A673 (cell line): ENCODE data around the gene GFY. TPM values are rescaled to one million over a fixed set of nuclear protein-coding genes. Genes with fewer than 3 reads are reported as not detected.

Experiments
- BruUV-seq: library from RNA; stranded (reverse); fragments of 400-500 nt; replicated peaks from 2 replicates; lab custom pipeline; 2021; lab: Mats Ljungman, UMichigan
- CTCF ChIA-PET: fragments of 300-600 bp; sonication (Branson Sonifier 250); formaldehyde crosslinking; loops from one replicate; lab custom pipeline; 2022; ENCODE audit warnings: antibody characterized with exemption; lab: Charles Lee
- POLR2A ChIA-PET: fragments of 300-600 bp; sonication (Branson Sonifier 250); formaldehyde crosslinking; loops from one replicate; lab custom pipeline; 2022; ENCODE audit warnings: antibody characterized with exemption; ENCODE audit not compliant: low non-redundant PET; lab: Charles Lee
- DNase-seq: peaks from one replicate; pipeline ENCODE4 v3.0.0-alpha.2; 2015; ENCODE audit warnings: low spot score
- H3K27ac ChIP-seq: fragments of 200-600 bp; sonication (generic); 2 replicates; pipeline ENCODE4 v1.5.1; 2016; ENCODE audit warnings: mixed run types, low read depth, mild to moderate bottlenecking, mixed read lengths, antibody characterized with exemption, low read length; ENCODE audit not compliant: poor library complexity, severe bottlenecking
- H3K27me3 ChIP-seq: fragments of 200-600 bp; sonication (generic); replicated peaks from 2 replicates; pipeline ENCODE4 v1.6.1; 2017; ENCODE audit warnings: mixed run types, low read depth, mild to moderate bottlenecking, mixed read lengths, antibody characterized with exemption, low read length; ENCODE audit not compliant: insufficient read depth, poor library complexity
- H3K36me3 ChIP-seq: fragments of 200-600 bp; sonication (generic); 2 replicates; pipeline ENCODE4 v1.6.1; 2016; ENCODE audit warnings: mixed run types, mild to moderate bottlenecking, mixed read lengths, antibody characterized with exemption, low read length; ENCODE audit not compliant: insufficient read depth, poor library complexity, severe bottlenecking
- H3K4me1 ChIP-seq: fragments of 200-600 bp; sonication (generic); 2 replicates; pipeline ENCODE4 v1.6.1; 2017; ENCODE audit warnings: mixed run types, mild to moderate bottlenecking, mixed read lengths, antibody characterized with exemption, low read length; ENCODE audit not compliant: insufficient read depth, poor library complexity, severe bottlenecking
- H3K4me3 ChIP-seq: fragments of 200-600 bp; sonication (generic); 2 replicates; pipeline ENCODE4 v1.5.1; 2016; ENCODE audit warnings: low read depth, mixed run types, mild to moderate bottlenecking, mixed read lengths, low read length; ENCODE audit not compliant: poor library complexity, severe bottlenecking
- H3K9me3 ChIP-seq: fragments of 200-600 bp; sonication (generic); 2 replicates; pipeline ENCODE4 v1.6.1; 2016; ENCODE audit warnings: mixed run types, low read depth, mild to moderate bottlenecking, mixed read lengths, antibody characterized with exemption, low read length; ENCODE audit not compliant: poor library complexity, severe bottlenecking
- CTCF ChIP-seq: fragments of 300-800, 200-600 bp; sonication (generic); conservative IDR thresholded peaks from 2 replicates; pipeline ENCODE4 v1.5.1; 2017; ENCODE audit warnings: low read depth, mild to moderate bottlenecking, antibody characterized with exemption, low read length, moderate library complexity, mixed read lengths
- EZH2 ChIP-seq: fragments of 200-600 bp; sonication (generic); IDR thresholded peaks from 2 replicates; pipeline ENCODE4 v1.6.1; 2017; ENCODE audit warnings: borderline replicate concordance, low read depth, mild to moderate bottlenecking, mixed read lengths, antibody characterized with exemption, low read length; ENCODE audit not compliant: poor library complexity, severe bottlenecking
- intact Hi-C: fragments of 100-400 bp; cut with micrococcal nuclease; formaldehyde crosslinking; loops from one replicate; pipeline ENCODE4 v1.10.0; 2022; ENCODE audit not compliant: unreplicated experiment
- total RNA-seq: library from RNA; stranded (reverse); gene quantifications from 2 replicates; pipeline ENCODE4 v1.2.3, GENCODE V29; 2021

GFY gene
- total RNA-seq, 1 experiment from 2014 or later: not detected

GRCh38 chr19:49451430-49452181 lies 26.4 kb downstream of the GFY start, which contains the start of gene PIH1D1:
Gene PIH1D1 (minus strand): TSS chr19:49451814. CDS start chr19:49451574, 240 bp downstream.
- DNase-seq: peak; percentile 100
- H3K36me3 ChIP-seq: peaks cover 19% of the 10 kb centered on the region
- CTCF ChIA-PET: interaction anchor here (0.7 to 1.3 kb wide), 2 partner anchors 24 to 118 kb away, joined by 3 to 7 read pairs; no protein-coding TSS in a partner anchor
- no peaks in the 10 kb centered on the region for H3K9me3 ChIP-seq
- TF ChIP-seq EZH2 (no peak), CTCF (no peak)
- no peaks in the 10 kb centered on the region for H3K27me3 ChIP-seq
- intact Hi-C loops: loop anchor here (1.0 to 2.0 kb wide), 2 partner anchors 36 to 45 kb away; partner anchors contain the start of genes RPL13A and RPS11
- peak within 1 kb of the TSS; percentile 94 for H3K27ac ChIP-seq
- peaks cover 34% of the 10 kb centered on the region for H3K4me1 ChIP-seq
- BruUV-seq: TSS peak; percentile 82
- POLR2A ChIA-PET: interaction anchor here (0.5 kb wide), 1 partner anchor 315 kb away, joined by 24 read pairs; the partner anchor contains the start of gene AP2A1
- peak within 1 kb of the TSS; percentile 98 for H3K4me3 ChIP-seq

GRCh38 chr19:49453013-49453756 lies 28.0 kb downstream of the GFY start, which contains the start of gene ALDH16A1:
Gene ALDH16A1 (plus strand): TSS chr19:49453225. CDS start chr19:49453332, 107 bp downstream.
- TF ChIP-seq EZH2: no peak
- TF ChIP-seq CTCF: no peak
- H3K36me3 ChIP-seq: peaks cover 19% of the 10 kb centered on the region
- H3K27me3 ChIP-seq: no peaks in the 10 kb centered on the region
- CTCF ChIA-PET: interaction anchor here (0.6 to 1.0 kb wide), 2 partner anchors 23 to 48 kb away, joined by 3 read pairs; no protein-coding TSS in a partner anchor
- H3K9me3 ChIP-seq: no peaks in the 10 kb centered on the region
- TSS peak; percentile 24 for BruUV-seq
- peak; percentile 99 for DNase-seq
- intact Hi-C loops: loop anchor here (2.0 kb wide), 1 partner anchor 44 kb away; the partner anchor contains the start of gene RPS11
- POLR2A ChIA-PET: interaction anchor here (0.7 kb wide), 1 partner anchor 876 kb away, joined by 5 read pairs; no protein-coding TSS in a partner anchor
- peaks cover 19% of the 10 kb centered on the region for H3K4me1 ChIP-seq
- H3K27ac ChIP-seq: peak within 1 kb of the TSS; percentile 94
- peak within 1 kb of the TSS; percentile 59 for H3K4me3 ChIP-seq

GRCh38 chr19:49453757-49454240 lies 28.6 kb downstream of the GFY start:
- BruUV-seq: TSS peak; percentile 92
- POLR2A ChIA-PET: no interaction called here
- intact Hi-C loops: loop anchor here (2.0 kb wide), 1 partner anchor 43 kb away; the partner anchor contains the start of gene RPS11
- TF ChIP-seq CTCF: no peak
- no peak for TF ChIP-seq EZH2
- Histone ChIP-seq H3K4me1 (peaks cover 17% of the 10 kb centered on the region), H3K27ac (peak overlapping the region; percentile 94), H3K9me3 (no peaks in the 10 kb centered on the region), H3K4me3 (peak overlapping the region; percentile 59), H3K36me3 (peaks cover 14% of the 10 kb centered on the region), H3K27me3 (no peaks in the 10 kb centered on the region)
- no peak for DNase-seq
- CTCF ChIA-PET: interaction anchor here (0.6 to 1.0 kb wide), 2 partner anchors 22 to 48 kb away, joined by 3 read pairs; no protein-coding TSS in a partner anchor
